Stimulated activated CD4-positive, alpha-beta T cell treated with anti-CD3 and anti-CD28 coated beads, Interleukin-15, amount 100 ng/mL, for 1 hour (primary cell): ENCODE data around the gene RGPD8.

Source experiments
- DNase-seq, 2 donors: peaks; one replicate each; pipeline ENCODE4 v3.0.0-alpha.2; 2020; ENCODE audit warnings: low read depth in 1 of 2, low spot score in 1 of 2

RGPD8 gene

GRCh38 chr2:112335600-112335999 is 97.8 kb downstream of the RGPD8 start:
- DNase-seq, result no peak

DNA sequence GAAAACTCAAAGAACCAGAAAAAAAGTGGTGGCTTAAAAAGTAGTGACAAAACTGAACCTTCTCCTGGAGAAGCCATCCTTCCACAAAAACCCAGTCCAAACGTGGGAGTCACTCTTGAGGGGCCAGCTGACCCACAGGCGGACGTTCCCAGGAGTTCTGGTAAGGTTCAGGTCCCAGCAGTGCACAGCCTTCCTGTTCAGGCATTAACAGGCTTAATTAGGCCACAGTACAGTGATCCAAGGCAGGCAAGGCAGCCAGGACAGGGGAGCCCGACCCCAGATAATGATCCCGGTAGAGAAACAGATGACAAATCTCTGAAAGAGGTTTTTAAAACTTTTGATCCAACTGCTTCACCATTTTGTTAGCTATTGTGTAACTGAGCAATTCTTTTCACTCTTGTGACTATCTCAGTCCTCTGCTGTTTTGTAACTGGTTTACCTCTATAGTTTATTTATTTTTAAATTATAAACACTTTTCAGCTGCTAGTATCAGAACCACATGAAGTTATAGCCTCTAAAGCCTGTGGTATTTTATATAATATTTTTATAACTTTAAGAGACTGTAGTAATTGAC is 101.2 kb downstream of the RGPD8 start:
- DNase-seq, result no peak

GRCh38 chr2:112322919-112323318 is 110.5 kb downstream of the RGPD8 start:
- no peak for DNase-seq

DNA sequence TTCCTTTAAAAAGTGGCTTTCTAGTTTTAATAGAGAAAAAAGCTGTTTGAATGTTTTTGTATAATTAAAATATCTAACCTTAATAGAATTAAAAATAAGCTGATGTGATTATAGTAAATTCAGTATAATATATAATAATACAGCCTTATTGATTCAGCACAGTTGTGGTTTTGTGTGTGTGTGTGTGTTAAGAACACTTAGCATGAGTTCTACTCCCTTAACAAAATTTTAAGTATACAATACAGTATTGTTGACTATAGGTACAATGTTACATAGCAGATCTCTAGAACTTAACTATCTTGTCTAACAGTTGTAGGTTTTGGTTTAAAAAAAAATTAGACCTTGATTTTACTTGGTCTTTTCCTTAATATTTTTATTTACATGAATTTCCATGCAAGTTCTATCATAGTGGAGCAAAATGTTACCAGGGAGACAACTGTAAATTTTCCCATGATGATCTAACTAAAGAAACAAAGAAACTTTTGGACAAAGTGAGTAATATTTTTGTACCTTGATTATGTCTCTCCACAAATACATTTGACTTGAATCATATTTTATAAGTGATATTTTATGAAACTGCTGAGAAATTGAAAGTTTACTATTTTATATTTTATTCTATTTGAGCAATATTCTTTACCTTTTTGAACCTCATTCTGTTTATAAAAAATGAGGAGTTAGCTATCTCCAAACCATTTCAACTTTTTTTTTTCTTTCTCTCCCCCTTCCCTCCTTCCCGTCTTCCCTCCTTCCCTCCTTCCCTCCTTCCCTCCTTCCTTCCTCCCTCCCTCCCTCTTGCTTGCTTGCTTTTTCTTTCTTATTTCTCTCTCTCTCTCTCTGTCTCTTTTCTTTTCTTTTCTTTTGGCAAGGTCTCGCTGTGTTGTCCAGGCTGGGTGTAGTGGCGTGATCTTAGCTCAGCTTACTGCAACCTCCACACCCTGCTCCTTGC is 111.8 kb downstream of the RGPD8 start:
- no peak for DNase-seq
